Measurements from ENCODE around the gene CSNK1A1.

CSNK1A1 gene

GRCh38 chr5:149496166-149496565 is 55.1 kb downstream of the CSNK1A1 start:
- no peak for TF ChIP-seq CTCF (conservative IDR thresholded peaks at IDR 0.05; ENCODE audit: control insufficient read depth, insufficient read depth, low read depth, low read length)
- DNase-seq (ENCODE audit: low read depth), result no peak
- H3K4me3 ChIP-seq (ENCODE audit: control insufficient read depth, low read depth, low read length), result no peak overlapping the region

GRCh38 chr5:149495673-149496072 is 55.6 kb downstream of the CSNK1A1 start:
- DNase-seq (ENCODE audit: low read depth), result no peak
- no peak for TF ChIP-seq CTCF (conservative IDR thresholded peaks at IDR 0.05; ENCODE audit: control insufficient read depth, insufficient read depth, low read depth, low read length)
- H3K4me3 ChIP-seq (ENCODE audit: control insufficient read depth, low read depth, low read length), result no peak overlapping the region

- no peak for DNase-seq (ENCODE audit: low read depth)
- TF ChIP-seq CTCF (conservative IDR thresholded peaks at IDR 0.05; ENCODE audit: control insufficient read depth, insufficient read depth, low read depth, low read length), result no peak
- H3K4me3 ChIP-seq (ENCODE audit: control insufficient read depth, low read depth, low read length), result no peak overlapping the region
These were observed 57.9 kb downstream of the CSNK1A1 start for GRCh38 chr5:149493316-149493715.

GRCh38 chr5:149492781-149493180 is 58.5 kb downstream of the CSNK1A1 start:
- H3K4me3 ChIP-seq (ENCODE audit: control insufficient read depth, low read depth, low read length), result no peak overlapping the region
- TF ChIP-seq CTCF (conservative IDR thresholded peaks at IDR 0.05; ENCODE audit: control insufficient read depth, insufficient read depth, low read depth, low read length), result no peak
- no peak for DNase-seq (ENCODE audit: low read depth)

GRCh38 chr5:149490599-149491485 is 60.4 kb downstream of the CSNK1A1 start:
- TF ChIP-seq CTCF (conservative IDR thresholded peaks at IDR 0.05; ENCODE audit: control insufficient read depth, insufficient read depth, low read depth, low read length), result no peak
- no peak for DNase-seq (ENCODE audit: low read depth)
- H3K4me3 ChIP-seq (ENCODE audit: control insufficient read depth, low read depth, low read length), result no peak overlapping the region

- no peak overlapping the region for H3K4me3 ChIP-seq (ENCODE audit: control insufficient read depth, low read depth, low read length)
These were observed 61.6 kb downstream of the CSNK1A1 start for GRCh38 chr5:149489605-149490037.

More at GRCh38 chr5:149489605-149490037, 61.6 kb downstream of the CSNK1A1 start:
- TF ChIP-seq CTCF (conservative IDR thresholded peaks at IDR 0.05; ENCODE audit: control insufficient read depth, insufficient read depth, low read depth, low read length), result no peak
- DNase-seq (ENCODE audit: low read depth), result peak; percentile 72

Data from fibroblast of mammary gland (primary cell).